Renal cortex interstitium (tissue), 11 donors: ENCODE results near the gene AQP1. TPM values are rescaled to one million over a fixed set of nuclear protein-coding genes. Genes with fewer than 3 reads are reported as not detected.

Source experiments
- DNase-seq, 11 donors: peaks; one replicate each; pipeline ENCODE4 v3.0.0-alpha.2; 2013; ENCODE audit warnings: low read depth in 9 of 11, low spot score in 4 of 11; ENCODE audit errors: extremely low read depth in 1 of 11
- polyA plus RNA-seq, 3 donors: library from polyadenylated mRNA; unstranded; fragments of 120-200 nt; gene quantifications; one replicate each; pipeline ENCODE4 v1.2.1, GENCODE V29; 2013; ENCODE audit not compliant: insufficient read length in 3 of 3

The AQP1 gene
- polyA plus RNA-seq, 3 donors, result 200 to 225 (median 222) TPM

GRCh38 chr7:30950197-30950596 is 38.5 kb downstream of the AQP1 start:
- DNase-seq, result no peak

GRCh38 chr7:30954914-30955313 is 43.3 kb downstream of the AQP1 start:
- no peak for DNase-seq

GRCh38 chr7:30956704-30957103 is 45.1 kb downstream of the AQP1 start:
- no peak for DNase-seq

GRCh38 chr7:30963842-30964241 is 52.2 kb downstream of the AQP1 start, which contains the start of gene GHRHR:
Gene GHRHR, plus strand, starts transcription at chr7:30963953. Its CDS starts 116 bp downstream, at chr7:30964069.
- no peak for DNase-seq

GRCh38 chr7:30965372-30965771 is 53.7 kb downstream of the AQP1 start:
- DNase-seq, result no peak

- DNase-seq, result no peak
Observed at GRCh38 chr7:30965883-30966282, 54.2 kb downstream of the AQP1 start.

- no peak for DNase-seq
Observed at GRCh38 chr7:30968294-30968693, 56.6 kb downstream of the AQP1 start.

GRCh38 chr7:30968747-30969603 is 57.3 kb downstream of the AQP1 start:
- DNase-seq, result no peak

GRCh38 chr7:30969604-30969970 is 57.9 kb downstream of the AQP1 start:
- DNase-seq, result no peak

- no peak for DNase-seq
Observed at GRCh38 chr7:30970074-30970473, 58.4 kb downstream of the AQP1 start.

- DNase-seq, result no peak
Observed at GRCh38 chr7:30970594-30971094, 59.0 kb downstream of the AQP1 start.

- DNase-seq, result no peak
Observed at GRCh38 chr7:30971440-30971839, 59.8 kb downstream of the AQP1 start.

- DNase-seq, result no peak
Observed at GRCh38 chr7:30971840-30972563, 60.3 kb downstream of the AQP1 start.

- DNase-seq, result no peak
Observed at GRCh38 chr7:30973292-30973691, 61.6 kb downstream of the AQP1 start.

- DNase-seq, result no peak
Observed at GRCh38 chr7:30973791-30974604, 62.3 kb downstream of the AQP1 start.

GRCh38 chr7:30974605-30975255 is 63.1 kb downstream of the AQP1 start:
- DNase-seq, result peak in 6 of 11 donors; percentile 17 to 49 (median 26)
